Measurements from ENCODE around the gene ZNF768. TPM values are rescaled to one million over a fixed set of nuclear protein-coding genes. Genes with fewer than 3 reads are reported as not detected.

Gene ZNF768
- total RNA-seq, 1 donor from 2014 or later: 83.6 TPM

DNA sequence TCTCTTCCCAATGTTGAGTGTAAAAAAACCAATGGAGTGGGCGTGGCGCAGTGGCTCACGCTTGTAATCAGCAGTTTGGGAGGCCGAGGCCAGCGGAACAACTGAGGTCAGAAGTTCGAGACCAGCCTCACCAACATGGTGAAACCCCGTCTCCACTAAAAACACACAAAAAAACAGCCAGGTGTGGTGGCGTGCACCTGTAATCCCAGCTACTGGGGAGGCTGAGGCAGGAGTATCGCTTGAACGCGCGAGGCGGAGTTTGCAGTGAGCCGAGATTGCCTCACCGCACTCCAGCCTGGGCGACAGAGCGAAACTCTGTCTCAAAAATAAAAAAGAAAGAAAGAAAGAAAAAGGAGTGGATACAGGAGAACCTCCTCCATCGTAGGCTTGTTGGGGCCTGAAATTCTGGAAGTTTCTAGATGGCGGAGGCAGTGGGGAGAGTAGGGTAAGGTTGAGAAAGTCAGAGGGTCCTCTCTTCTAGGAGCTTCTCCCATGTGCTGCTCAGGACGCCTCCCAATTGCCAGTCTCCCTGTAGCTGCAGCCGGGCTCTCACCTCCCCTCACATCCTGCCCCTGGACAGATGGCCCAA, 32.5 kb upstream of the ZNF768 start:
- H3K4me3 Mint-ChIP-seq (ENCODE audit: low read depth): peak overlapping the region; percentile 78
- peaks cover 4% of the 10 kb centered on the region for H3K9me3 Mint-ChIP-seq (ENCODE audit: low read depth)
- TF ChIP-seq, protein P1, sequence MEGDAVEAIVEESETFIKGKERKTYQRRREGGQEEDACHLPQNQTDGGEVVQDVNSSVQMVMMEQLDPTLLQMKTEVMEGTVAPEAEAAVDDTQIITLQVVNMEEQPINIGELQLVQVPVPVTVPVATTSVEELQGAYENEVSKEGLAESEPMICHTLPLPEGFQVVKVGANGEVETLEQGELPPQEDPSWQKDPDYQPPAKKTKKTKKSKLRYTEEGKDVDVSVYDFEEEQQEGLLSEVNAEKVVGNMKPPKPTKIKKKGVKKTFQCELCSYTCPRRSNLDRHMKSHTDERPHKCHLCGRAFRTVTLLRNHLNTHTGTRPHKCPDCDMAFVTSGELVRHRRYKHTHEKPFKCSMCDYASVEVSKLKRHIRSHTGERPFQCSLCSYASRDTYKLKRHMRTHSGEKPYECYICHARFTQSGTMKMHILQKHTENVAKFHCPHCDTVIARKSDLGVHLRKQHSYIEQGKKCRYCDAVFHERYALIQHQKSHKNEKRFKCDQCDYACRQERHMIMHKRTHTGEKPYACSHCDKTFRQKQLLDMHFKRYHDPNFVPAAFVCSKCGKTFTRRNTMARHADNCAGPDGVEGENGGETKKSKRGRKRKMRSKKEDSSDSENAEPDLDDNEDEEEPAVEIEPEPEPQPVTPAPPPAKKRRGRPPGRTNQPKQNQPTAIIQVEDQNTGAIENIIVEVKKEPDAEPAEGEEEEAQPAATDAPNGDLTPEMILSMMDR (IDR thresholded peaks at IDR 0.05; ENCODE audit: unreplicated experiment): no peak
- H3K4me1 Mint-ChIP-seq (ENCODE audit: low read depth): peaks cover 12% of the 10 kb centered on the region
- no peak for DNase-seq (ENCODE audit: low spot score, unreplicated experiment)
- H3K27ac Mint-ChIP-seq: peak overlapping the region; percentile 96
- peaks cover 3% of the 10 kb centered on the region for H3K27me3 Mint-ChIP-seq
- peaks cover 21% of the 10 kb centered on the region for H3K36me3 Mint-ChIP-seq (ENCODE audit: insufficient read depth)

GRCh38 chr16:30557957-30558788, 31.8 kb upstream of the ZNF768 start, which contains the start of gene ZNF764:
Gene ZNF764, minus strand, starts transcription at chr16:30558374. Its CDS starts 192 bp downstream, at chr16:30558182.
- TF ChIP-seq, protein P1 (IDR thresholded peaks at IDR 0.05; ENCODE audit: unreplicated experiment): peak; percentile 18
- H3K9me3 Mint-ChIP-seq (ENCODE audit: low read depth): peaks cover 4% of the 10 kb centered on the region
- H3K36me3 Mint-ChIP-seq (ENCODE audit: insufficient read depth): peaks cover 28% of the 10 kb centered on the region
- H3K4me3 Mint-ChIP-seq (ENCODE audit: low read depth): peak within 1 kb of the TSS; percentile 78
- peak; percentile 83 for DNase-seq (ENCODE audit: low spot score, unreplicated experiment)
- peaks cover 19% of the 10 kb centered on the region for H3K4me1 Mint-ChIP-seq (ENCODE audit: low read depth)
- peak within 1 kb of the TSS; percentile 96 for H3K27ac Mint-ChIP-seq
- peaks cover 3% of the 10 kb centered on the region for H3K27me3 Mint-ChIP-seq

DNA sequence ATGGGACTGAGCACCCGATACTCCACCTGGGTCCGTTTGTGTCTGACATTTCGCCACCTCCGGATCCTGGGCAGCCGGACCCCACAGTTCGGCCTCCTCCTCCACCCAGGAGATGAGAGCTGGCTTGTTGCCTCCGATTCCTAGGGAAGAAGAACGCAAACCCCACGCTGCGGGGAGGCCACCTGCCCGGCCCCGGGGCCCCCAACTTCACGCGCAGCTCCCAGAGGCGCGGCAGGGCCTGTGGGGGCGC, 31.3 kb upstream of the ZNF768 start:
- DNase-seq (ENCODE audit: low spot score, unreplicated experiment): no peak
- Mint-ChIP-seq H3K36me3 (ENCODE audit: insufficient read depth) (peaks cover 31% of the 10 kb centered on the region), H3K4me1 (ENCODE audit: low read depth) (peaks cover 22% of the 10 kb centered on the region), H3K9me3 (ENCODE audit: low read depth) (peaks cover 4% of the 10 kb centered on the region), H3K27me3 (peaks cover 3% of the 10 kb centered on the region), H3K4me3 (ENCODE audit: low read depth) (peak overlapping the region; percentile 78), H3K27ac (peak overlapping the region; percentile 92)
- TF ChIP-seq, protein P1 (IDR thresholded peaks at IDR 0.05; ENCODE audit: unreplicated experiment): no peak

- peaks cover 4% of the 10 kb centered on the region for H3K9me3 Mint-ChIP-seq (ENCODE audit: low read depth)
- DNase-seq (ENCODE audit: low spot score, unreplicated experiment): no peak
- peak overlapping the region; percentile 62 for H3K4me3 Mint-ChIP-seq (ENCODE audit: low read depth)
- peaks cover 2% of the 10 kb centered on the region for H3K27me3 Mint-ChIP-seq
- peak overlapping the region; percentile 93 for H3K27ac Mint-ChIP-seq
- H3K4me1 Mint-ChIP-seq (ENCODE audit: low read depth): peaks cover 27% of the 10 kb centered on the region
- H3K36me3 Mint-ChIP-seq (ENCODE audit: insufficient read depth): peaks cover 33% of the 10 kb centered on the region
- TF ChIP-seq, protein P1 (IDR thresholded peaks at IDR 0.05; ENCODE audit: unreplicated experiment): no peak
Measured at GRCh38 chr16:30556125-30556473, 29.7 kb upstream of the ZNF768 start.

- Mint-ChIP-seq H3K4me3 (ENCODE audit: low read depth) (peak overlapping the region; percentile 62), H3K27me3 (no peaks in the 10 kb centered on the region), H3K4me1 (ENCODE audit: low read depth) (peaks cover 27% of the 10 kb centered on the region), H3K36me3 (ENCODE audit: insufficient read depth) (peaks cover 31% of the 10 kb centered on the region), H3K9me3 (ENCODE audit: low read depth) (peaks cover 4% of the 10 kb centered on the region), H3K27ac (peak overlapping the region; percentile 93)
- TF ChIP-seq, protein P1 (IDR thresholded peaks at IDR 0.05; ENCODE audit: unreplicated experiment): no peak
- DNase-seq (ENCODE audit: low spot score, unreplicated experiment): no peak
Measured at GRCh38 chr16:30555315-30556124, 29.2 kb upstream of the ZNF768 start.
